OCI-LY1 (cell line): Measurements from ENCODE around the gene SERTAD3.

Source experiments
- H2AFZ ChIP-seq: fragments of 200-600 bp; sonication (generic), shearing (Covaris generic); 2 replicates; pipeline ENCODE4 v1.6.0; 2014; ENCODE audit warnings: antibody characterized with exemption, mild to moderate bottlenecking, low read length
- H3F3A ChIP-seq: fragments of 200-600 bp; sonication (generic), shearing (Covaris generic); 2 replicates; pipeline ENCODE4 v1.6.0; 2014; ENCODE audit warnings: mild to moderate bottlenecking, antibody characterized with exemption, low read length, moderate library complexity; ENCODE audit not compliant: insufficient read depth
- H3K27ac ChIP-seq: fragments of 200-600 bp; sonication (generic); 2 replicates; pipeline ENCODE4 v1.5.1; 2014; ENCODE audit warnings: low read length, mixed run types, mild to moderate bottlenecking, low read depth; ENCODE audit not compliant: poor library complexity, severe bottlenecking
- H3K27me3 ChIP-seq: fragments of 200-600 bp; sonication (generic); 2 replicates; pipeline ENCODE4 v1.6.0; 2014; ENCODE audit warnings: antibody characterized with exemption, mild to moderate bottlenecking, low read length, moderate library complexity; ENCODE audit not compliant: insufficient read depth
- H3K36me3 ChIP-seq: fragments of 200-600 bp; sonication (generic); 2 replicates; pipeline ENCODE4 v1.6.1; 2014; ENCODE audit warnings: mild to moderate bottlenecking, antibody characterized with exemption, low read length, moderate library complexity, mixed read lengths; ENCODE audit not compliant: insufficient read depth
- H3K4me1 ChIP-seq: fragments of 200-600 bp; sonication (generic); 2 replicates; pipeline ENCODE4 v1.5.1; 2014; ENCODE audit warnings: mild to moderate bottlenecking, low read length, moderate library complexity; ENCODE audit not compliant: insufficient read depth, severe bottlenecking
- H3K4me2 ChIP-seq: fragments of 200-600 bp; sonication (generic), shearing (Covaris generic); 2 replicates; pipeline ENCODE4 v1.6.1; 2014; ENCODE audit warnings: low read length
- H3K4me3 ChIP-seq: fragments of 200-600 bp; sonication (generic); 2 replicates; pipeline ENCODE4 v1.5.1; 2014; ENCODE audit warnings: low read length, low read depth, mild to moderate bottlenecking, mixed read lengths; ENCODE audit not compliant: poor library complexity, severe bottlenecking
- H3K79me2 ChIP-seq: fragments of 200-600 bp; shearing (Covaris generic); 2 replicates; pipeline ENCODE4 v1.6.1; 2016; ENCODE audit warnings: mixed run types, low read length, mixed read lengths; ENCODE audit not compliant: insufficient read depth
- H3K9ac ChIP-seq: fragments of 200-600 bp; sonication (generic), shearing (Covaris generic); 2 replicates; pipeline ENCODE4 v1.6.1; 2014; ENCODE audit warnings: mild to moderate bottlenecking, low read length, mixed read lengths
- H3K9me2 ChIP-seq: fragments of 200-600 bp; sonication (generic), shearing (Covaris generic); 2 replicates; pipeline ENCODE4 v1.6.1; 2014; ENCODE audit warnings: low read depth, mild to moderate bottlenecking, low read length, mixed read lengths
- H3K9me3 ChIP-seq: fragments of 200-600 bp; shearing (Covaris generic); 2 replicates; pipeline ENCODE4 v1.6.1; 2014; ENCODE audit warnings: low read length, mixed read lengths
- H4K20me1 ChIP-seq: fragments of 200-600 bp; sonication (generic), shearing (Covaris generic); 2 replicates; pipeline ENCODE4 v1.6.0; 2016; ENCODE audit warnings: mild to moderate bottlenecking, low read length; ENCODE audit not compliant: insufficient read depth
- CTCF ChIP-seq: fragments of 200-600 bp; sonication (generic), shearing (Covaris generic); IDR thresholded peaks from 2 replicates; pipeline ENCODE4 v1.5.1; 2017; ENCODE audit warnings: mild to moderate bottlenecking, antibody characterized with exemption, low read length, moderate library complexity, mixed read lengths
- EZH2 ChIP-seq: fragments of 200-600 bp; sonication (generic), shearing (Covaris generic); IDR thresholded peaks from 2 replicates; pipeline ENCODE4 v1.8.0; 2017; ENCODE audit warnings: borderline replicate concordance, mixed run types, mild to moderate bottlenecking, antibody characterized with exemption, low read length, moderate library complexity, mixed read lengths

Gene SERTAD3

DNA sequence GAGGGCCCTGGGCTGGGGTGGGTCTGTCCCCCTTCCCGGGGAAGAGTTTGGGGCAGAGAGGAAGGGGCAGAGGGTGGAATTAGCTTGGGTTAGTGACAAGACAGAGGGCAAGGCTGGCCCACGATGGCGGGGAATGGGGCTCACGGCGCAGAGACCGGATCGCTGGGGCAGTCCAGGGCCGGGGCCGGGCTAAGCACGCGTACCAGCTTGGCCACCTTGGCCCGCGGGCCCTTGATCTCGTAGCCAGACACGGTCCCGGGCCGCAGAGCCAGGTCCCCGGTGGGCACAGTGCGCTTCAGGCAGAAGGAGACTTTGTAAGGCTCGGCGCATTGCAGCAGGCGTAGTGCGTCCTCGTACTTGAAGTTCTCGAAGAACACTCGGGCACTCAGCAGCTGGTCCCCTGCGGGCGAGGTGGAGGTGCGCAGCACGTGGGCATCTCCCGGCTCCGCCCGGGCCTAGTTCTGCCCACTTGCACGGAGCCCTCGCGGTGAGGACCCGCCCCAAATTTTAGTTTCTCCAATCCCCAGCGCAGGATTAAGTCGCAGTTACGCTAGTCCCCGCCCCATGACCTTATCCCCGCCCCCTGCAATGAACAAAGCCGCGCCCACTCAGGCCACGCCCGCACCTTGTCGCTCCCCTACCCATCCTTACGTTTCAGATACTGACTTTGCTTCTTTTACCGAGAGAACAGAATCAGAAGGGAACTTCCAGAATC, 45.6 kb downstream of the SERTAD3 start:
- no peak for TF ChIP-seq EZH2
- TF ChIP-seq CTCF: no peak
- Histone ChIP-seq H3K4me1 (peaks cover 5% of the 10 kb centered on the region), H2AFZ (no peak overlapping the region), H3K9me3 (no peaks in the 10 kb centered on the region), H4K20me1 (no peaks in the 10 kb centered on the region), H3K36me3 (no peaks in the 10 kb centered on the region), H3F3A (no peaks in the 10 kb centered on the region), H3K9me2 (no peaks in the 10 kb centered on the region), H3K79me2 (no peaks in the 10 kb centered on the region), H3K27me3 (peaks cover 3% of the 10 kb centered on the region), H3K27ac (no peak overlapping the region), H3K4me2 (no peak overlapping the region), H3K4me3 (no peak overlapping the region), H3K9ac (no peak overlapping the region)

DNA sequence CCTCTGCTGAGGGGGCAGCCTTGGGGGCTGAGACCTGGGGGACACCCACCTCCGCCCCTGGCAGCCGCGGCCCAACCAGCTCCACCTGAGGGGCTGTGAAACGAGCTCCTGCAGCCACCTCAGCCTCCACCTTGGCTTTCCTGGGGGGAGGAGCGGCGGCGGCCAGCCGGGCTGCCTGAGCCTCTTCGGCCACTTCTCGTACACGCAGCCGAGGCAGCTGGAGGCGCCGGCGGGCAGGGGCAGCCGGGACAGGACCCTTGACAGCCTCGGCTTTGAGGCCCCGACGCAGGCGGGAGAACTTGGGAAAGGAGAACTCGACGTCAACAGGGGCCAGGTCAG, 46.6 kb downstream of the SERTAD3 start:
- no peak overlapping the region for H2AFZ ChIP-seq
- H3K4me2 ChIP-seq: no peak overlapping the region
- no peak overlapping the region for H3K9ac ChIP-seq
- no peaks in the 10 kb centered on the region for H3K36me3 ChIP-seq
- no peaks in the 10 kb centered on the region for H3F3A ChIP-seq
- H3K79me2 ChIP-seq: no peaks in the 10 kb centered on the region
- peaks cover 3% of the 10 kb centered on the region for H3K27me3 ChIP-seq
- H3K4me1 ChIP-seq: no peaks in the 10 kb centered on the region
- TF ChIP-seq EZH2 (no peak), CTCF (no peak)
- H3K27ac ChIP-seq: no peak overlapping the region
- no peaks in the 10 kb centered on the region for H3K9me3 ChIP-seq
- H4K20me1 ChIP-seq: no peaks in the 10 kb centered on the region
- no peak overlapping the region for H3K4me3 ChIP-seq
- H3K9me2 ChIP-seq: no peaks in the 10 kb centered on the region

DNA sequence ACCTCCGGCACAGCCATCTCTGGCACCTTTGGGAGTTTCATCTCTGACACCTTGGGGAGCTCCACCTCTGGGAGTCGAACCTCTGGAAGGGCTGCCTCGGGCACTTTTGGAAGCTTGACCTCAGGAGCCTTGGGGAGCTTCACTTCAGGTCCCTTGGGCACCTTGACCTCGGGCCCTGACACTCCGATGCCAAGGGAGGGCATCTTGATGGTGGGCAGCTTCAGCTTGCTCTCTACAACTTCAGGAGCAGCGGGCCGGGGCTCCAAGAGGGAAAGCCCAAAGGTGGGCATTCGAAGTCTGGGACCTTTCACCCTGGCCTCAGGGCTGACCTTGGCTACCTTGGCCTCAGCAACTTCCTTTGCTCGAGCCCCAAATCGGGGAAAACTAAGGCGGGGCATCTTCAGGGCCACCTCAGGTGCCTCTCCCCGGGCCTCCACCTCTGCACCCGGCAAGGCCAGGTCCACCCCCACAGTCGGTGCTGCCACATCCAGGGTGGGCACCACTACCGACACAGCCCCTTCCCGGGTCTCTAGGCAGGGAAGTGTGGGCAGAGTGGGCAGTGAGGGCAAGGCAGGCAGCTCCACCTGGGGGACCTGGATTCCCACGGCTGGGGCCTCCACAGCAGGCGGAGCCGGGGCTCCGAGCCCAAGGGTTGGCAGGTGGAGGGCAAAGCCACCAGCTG, 47.1 kb downstream of the SERTAD3 start:
- Histone ChIP-seq H3K27ac (no peak overlapping the region), H3K4me1 (no peaks in the 10 kb centered on the region), H3K36me3 (no peaks in the 10 kb centered on the region), H4K20me1 (no peaks in the 10 kb centered on the region), H2AFZ (no peak overlapping the region), H3F3A (no peaks in the 10 kb centered on the region), H3K9me3 (no peaks in the 10 kb centered on the region), H3K4me2 (no peak overlapping the region), H3K27me3 (peaks cover 3% of the 10 kb centered on the region), H3K4me3 (no peak overlapping the region), H3K79me2 (no peaks in the 10 kb centered on the region), H3K9me2 (no peaks in the 10 kb centered on the region), H3K9ac (no peak overlapping the region)
- no peak for TF ChIP-seq CTCF
- no peak for TF ChIP-seq EZH2
